OCI-LY1 (cell line): Measurements from ENCODE around the gene LSS.
"Not testable (repeated sequence)": the region's sequence is repeated elsewhere in the genome, so short reads cannot be mapped to it uniquely, and the experiment has no call there.

ENCODE experiments used
- H2AFZ ChIP-seq: fragments of 200-600 bp; sonication (generic), shearing (Covaris generic); 2 replicates; pipeline ENCODE4 v1.6.0; 2014; ENCODE audit warnings: antibody characterized with exemption, mild to moderate bottlenecking, low read length
- H3F3A ChIP-seq: fragments of 200-600 bp; sonication (generic), shearing (Covaris generic); 2 replicates; pipeline ENCODE4 v1.6.0; 2014; ENCODE audit warnings: mild to moderate bottlenecking, antibody characterized with exemption, low read length, moderate library complexity; ENCODE audit not compliant: insufficient read depth
- H3K27ac ChIP-seq: fragments of 200-600 bp; sonication (generic); 2 replicates; pipeline ENCODE4 v1.5.1; 2014; ENCODE audit warnings: low read length, mixed run types, mild to moderate bottlenecking, low read depth; ENCODE audit not compliant: poor library complexity, severe bottlenecking
- H3K27me3 ChIP-seq: fragments of 200-600 bp; sonication (generic); 2 replicates; pipeline ENCODE4 v1.6.0; 2014; ENCODE audit warnings: antibody characterized with exemption, mild to moderate bottlenecking, low read length, moderate library complexity; ENCODE audit not compliant: insufficient read depth
- H3K36me3 ChIP-seq: fragments of 200-600 bp; sonication (generic); 2 replicates; pipeline ENCODE4 v1.6.1; 2014; ENCODE audit warnings: mild to moderate bottlenecking, antibody characterized with exemption, low read length, moderate library complexity, mixed read lengths; ENCODE audit not compliant: insufficient read depth
- H3K4me1 ChIP-seq: fragments of 200-600 bp; sonication (generic); 2 replicates; pipeline ENCODE4 v1.5.1; 2014; ENCODE audit warnings: mild to moderate bottlenecking, low read length, moderate library complexity; ENCODE audit not compliant: insufficient read depth, severe bottlenecking
- H3K4me2 ChIP-seq: fragments of 200-600 bp; sonication (generic), shearing (Covaris generic); 2 replicates; pipeline ENCODE4 v1.6.1; 2014; ENCODE audit warnings: low read length
- H3K4me3 ChIP-seq: fragments of 200-600 bp; sonication (generic); 2 replicates; pipeline ENCODE4 v1.5.1; 2014; ENCODE audit warnings: low read length, low read depth, mild to moderate bottlenecking, mixed read lengths; ENCODE audit not compliant: poor library complexity, severe bottlenecking
- H3K79me2 ChIP-seq: fragments of 200-600 bp; shearing (Covaris generic); 2 replicates; pipeline ENCODE4 v1.6.1; 2016; ENCODE audit warnings: mixed run types, low read length, mixed read lengths; ENCODE audit not compliant: insufficient read depth
- H3K9ac ChIP-seq: fragments of 200-600 bp; sonication (generic), shearing (Covaris generic); 2 replicates; pipeline ENCODE4 v1.6.1; 2014; ENCODE audit warnings: mild to moderate bottlenecking, low read length, mixed read lengths
- H3K9me2 ChIP-seq: fragments of 200-600 bp; sonication (generic), shearing (Covaris generic); 2 replicates; pipeline ENCODE4 v1.6.1; 2014; ENCODE audit warnings: low read depth, mild to moderate bottlenecking, low read length, mixed read lengths
- H3K9me3 ChIP-seq: fragments of 200-600 bp; shearing (Covaris generic); 2 replicates; pipeline ENCODE4 v1.6.1; 2014; ENCODE audit warnings: low read length, mixed read lengths
- H4K20me1 ChIP-seq: fragments of 200-600 bp; sonication (generic), shearing (Covaris generic); 2 replicates; pipeline ENCODE4 v1.6.0; 2016; ENCODE audit warnings: mild to moderate bottlenecking, low read length; ENCODE audit not compliant: insufficient read depth
- EZH2 ChIP-seq: fragments of 200-600 bp; sonication (generic), shearing (Covaris generic); IDR thresholded peaks from 2 replicates; pipeline ENCODE4 v1.8.0; 2017; ENCODE audit warnings: borderline replicate concordance, mixed run types, mild to moderate bottlenecking, antibody characterized with exemption, low read length, moderate library complexity, mixed read lengths
- TF ChIP-seq, protein P1 (sequence below): fragments of 200-600 bp; sonication (generic), shearing (Covaris generic); IDR thresholded peaks from 2 replicates; pipeline ENCODE4 v1.5.1; 2017; ENCODE audit warnings: mild to moderate bottlenecking, antibody characterized with exemption, low read length, moderate library complexity, mixed read lengths

Gene LSS

DNA sequence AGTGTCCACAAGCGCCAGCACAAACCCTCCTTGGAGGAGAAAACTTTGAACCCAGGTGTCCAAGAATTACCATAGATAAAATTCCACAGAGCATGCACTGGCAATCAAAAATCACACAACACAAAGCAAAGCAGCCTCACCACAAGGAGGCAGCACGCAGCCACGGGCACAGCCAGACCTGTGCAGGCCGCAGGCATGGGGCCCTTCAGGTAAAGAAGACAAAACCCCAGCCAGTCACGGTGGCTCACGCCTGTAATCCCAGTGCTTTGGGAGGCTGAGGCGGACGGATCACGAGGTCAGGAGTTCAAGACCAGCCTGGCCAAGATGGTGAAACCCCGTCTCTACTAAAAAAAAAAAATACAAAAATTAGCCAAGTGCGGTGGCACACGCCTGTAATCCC is 81.1 kb downstream of the LSS start:
- not testable (repeated sequence) for H3K79me2 ChIP-seq, H3K27ac ChIP-seq, H3K36me3 ChIP-seq, H3K27me3 ChIP-seq, H3K4me2 ChIP-seq, H4K20me1 ChIP-seq, H2AFZ ChIP-seq, H3K4me3 ChIP-seq, H3F3A ChIP-seq, H3K4me1 ChIP-seq, H3K9me2 ChIP-seq, H3K9ac ChIP-seq, H3K9me3 ChIP-seq
- TF ChIP-seq, protein P1, sequence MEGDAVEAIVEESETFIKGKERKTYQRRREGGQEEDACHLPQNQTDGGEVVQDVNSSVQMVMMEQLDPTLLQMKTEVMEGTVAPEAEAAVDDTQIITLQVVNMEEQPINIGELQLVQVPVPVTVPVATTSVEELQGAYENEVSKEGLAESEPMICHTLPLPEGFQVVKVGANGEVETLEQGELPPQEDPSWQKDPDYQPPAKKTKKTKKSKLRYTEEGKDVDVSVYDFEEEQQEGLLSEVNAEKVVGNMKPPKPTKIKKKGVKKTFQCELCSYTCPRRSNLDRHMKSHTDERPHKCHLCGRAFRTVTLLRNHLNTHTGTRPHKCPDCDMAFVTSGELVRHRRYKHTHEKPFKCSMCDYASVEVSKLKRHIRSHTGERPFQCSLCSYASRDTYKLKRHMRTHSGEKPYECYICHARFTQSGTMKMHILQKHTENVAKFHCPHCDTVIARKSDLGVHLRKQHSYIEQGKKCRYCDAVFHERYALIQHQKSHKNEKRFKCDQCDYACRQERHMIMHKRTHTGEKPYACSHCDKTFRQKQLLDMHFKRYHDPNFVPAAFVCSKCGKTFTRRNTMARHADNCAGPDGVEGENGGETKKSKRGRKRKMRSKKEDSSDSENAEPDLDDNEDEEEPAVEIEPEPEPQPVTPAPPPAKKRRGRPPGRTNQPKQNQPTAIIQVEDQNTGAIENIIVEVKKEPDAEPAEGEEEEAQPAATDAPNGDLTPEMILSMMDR, result peak; percentile 71

GRCh38 chr21:46146856-46147255 is 81.7 kb downstream of the LSS start:
- Histone ChIP-seq H3K4me2 (no peak overlapping the region), H3K4me3 (no peak overlapping the region), H3K9ac (no peak overlapping the region), H3K4me1 (peaks cover 6% of the 10 kb centered on the region), H3K79me2 (no peaks in the 10 kb centered on the region), H3K27me3 (no peaks in the 10 kb centered on the region), H3K9me3 (no peaks in the 10 kb centered on the region), H3K27ac (no peak overlapping the region), H4K20me1 (no peaks in the 10 kb centered on the region), H3K36me3 (no peaks in the 10 kb centered on the region), H3F3A (no peaks in the 10 kb centered on the region), H2AFZ (no peak overlapping the region), H3K9me2 (no peaks in the 10 kb centered on the region)
- no peak for TF ChIP-seq EZH2
- TF ChIP-seq, protein P1, result no peak

DNA sequence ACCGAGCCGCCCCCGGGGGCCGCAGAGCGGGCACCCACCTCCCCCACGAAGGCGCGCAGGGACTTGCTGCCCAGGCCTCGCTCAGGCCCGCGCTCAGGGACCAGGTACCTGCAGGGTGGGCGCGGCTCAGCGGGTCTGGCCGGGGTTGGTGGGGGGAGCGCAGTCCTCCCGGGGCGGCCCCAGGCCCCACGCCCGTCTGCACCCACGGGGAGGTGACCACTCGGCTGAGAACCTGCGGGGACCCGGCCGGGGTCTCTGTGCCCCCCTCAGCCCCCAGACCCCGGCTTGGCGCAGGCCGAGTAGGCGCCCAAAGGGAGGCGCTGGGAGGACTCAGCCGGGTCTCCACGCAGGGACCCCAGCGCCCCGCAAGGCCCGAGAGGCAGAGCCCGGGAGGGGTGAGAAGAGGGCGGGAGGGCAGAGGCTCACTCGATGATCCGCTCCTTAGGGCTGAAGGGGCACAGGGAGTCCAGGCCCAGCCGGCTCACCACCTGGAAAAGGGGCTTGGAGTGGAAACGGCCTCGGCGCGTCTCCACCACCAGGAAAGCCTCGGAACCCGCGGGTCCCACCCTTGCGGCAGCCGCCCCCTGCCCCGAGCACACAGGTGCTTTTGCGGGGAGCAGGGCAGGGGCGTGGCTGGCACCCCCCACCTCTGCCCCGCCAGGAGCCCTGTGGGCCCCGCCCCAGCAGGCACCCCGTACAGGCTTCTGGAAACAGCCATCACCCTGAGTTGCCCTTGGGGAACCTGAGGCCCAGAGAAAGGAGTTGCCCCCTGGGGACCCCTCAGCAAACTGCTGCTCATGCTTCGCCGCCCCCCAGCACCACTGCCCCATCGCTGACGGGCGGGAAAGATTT is 82.5 kb downstream of the LSS start:
- Histone ChIP-seq H3K36me3 (no peaks in the 10 kb centered on the region), H3K4me2 (no peak overlapping the region), H3K9me2 (no peaks in the 10 kb centered on the region), H3K4me1 (peaks cover 6% of the 10 kb centered on the region), H3K27me3 (no peaks in the 10 kb centered on the region), H3K4me3 (no peak overlapping the region), H3F3A (no peaks in the 10 kb centered on the region), H3K27ac (no peak overlapping the region), H3K79me2 (no peaks in the 10 kb centered on the region), H3K9ac (no peak overlapping the region), H3K9me3 (no peaks in the 10 kb centered on the region), H2AFZ (no peak overlapping the region), H4K20me1 (no peaks in the 10 kb centered on the region)
- no peak for TF ChIP-seq EZH2
- TF ChIP-seq, protein P1, result no peak
